HEK293 (cell line): ENCODE results near the gene PPP1R1B.

Experiments
- CTCF ChIA-PET: fragments of 350-600 bp; formaldehyde crosslinking; extraction: SDS; loops from one replicate; lab custom pipeline; 2021; ENCODE audit warnings: antibody characterized with exemption; lab: Yijun Ruan, JAX
- POLR2A ChIA-PET: fragments of 300-600 bp; formaldehyde crosslinking; extraction: SDS; loops from one replicate; lab custom pipeline; 2020; ENCODE audit warnings: antibody characterized with exemption, inconsistent platforms; lab: Yijun Ruan, JAX
- H3K27ac ChIP-seq: fragments of 200-500 bp; sonication (Bioruptor generic); 2 replicates; pipeline ENCODE4 v1.5.1; 2014; ENCODE audit warnings: low read depth, low read length, control low read depth, inconsistent platforms; ENCODE audit errors: extremely low read depth
- H3K36me3 ChIP-seq, 2 experiments: fragments of 200-500 bp in 1 of 2; sonication (Bioruptor generic) in 1 of 2; 1 replicate in 1 of 2; 2 replicates in 1 of 2; pipeline ENCODE4 v1.5.1; 2014 to 2017; ENCODE audit warnings: inconsistent platforms in 2 of 2, low read length in 2 of 2; ENCODE audit not compliant: control insufficient read depth in 2 of 2, insufficient read depth in 1 of 2
- H3K4me1 ChIP-seq: fragments of 200-500 bp; sonication (Bioruptor generic); 2 replicates; pipeline ENCODE4 v1.5.1; 2014; ENCODE audit warnings: mild to moderate bottlenecking, low read length, inconsistent platforms; ENCODE audit not compliant: control insufficient read depth, insufficient read depth
- H3K4me3 ChIP-seq: 2 replicates; pipeline ENCODE4 v1.5.1; 2011; ENCODE audit warnings: low read depth, mild to moderate bottlenecking, control low read depth, low read length, moderate library complexity
- H3K9me3 ChIP-seq: fragments of 200-500 bp; sonication (Bioruptor generic); 2 replicates; pipeline ENCODE4 v1.5.1; 2014; ENCODE audit warnings: low read depth, low read length, inconsistent platforms; ENCODE audit not compliant: control insufficient read depth, insufficient read depth
- BCL11B ChIP-seq: fragments of 450-650 bp; formaldehyde crosslinking; IDR thresholded peaks from 2 replicates; pipeline ENCODE4 v1.5.1; 2016; ENCODE audit warnings: low read depth, missing biosample characterization, missing genetic modification characterization
- CTCF ChIP-seq: fragments of 450-650 bp; formaldehyde crosslinking; IDR thresholded peaks from 2 replicates; pipeline ENCODE4 v1.5.1; 2016; ENCODE audit warnings: missing biosample characterization, missing genetic modification characterization
- GFI1B ChIP-seq: fragments of 450-650 bp; formaldehyde crosslinking; IDR thresholded peaks from 2 replicates; pipeline ENCODE4 v1.5.1; 2016; ENCODE audit warnings: missing biosample characterization, missing genetic modification characterization
- KLF1 ChIP-seq: fragments of 450-650 bp; formaldehyde crosslinking; IDR thresholded peaks from 2 replicates; pipeline ENCODE4 v1.5.1; 2016; ENCODE audit warnings: missing biosample characterization, missing genetic modification characterization
- KLF16 ChIP-seq: fragments of 450-650 bp; formaldehyde crosslinking; IDR thresholded peaks from 2 replicates; pipeline ENCODE4 v1.5.1; 2017; ENCODE audit warnings: missing biosample characterization, missing genetic modification characterization
- KLF17 ChIP-seq: fragments of 450-650 bp; formaldehyde crosslinking; IDR thresholded peaks from 2 replicates; pipeline ENCODE4 v1.5.1; 2016; ENCODE audit warnings: missing biosample characterization, missing genetic modification characterization
- PBX3 ChIP-seq: sonication (generic); formaldehyde crosslinking; IDR thresholded peaks from 2 replicates; pipeline ENCODE4 v1.8.1; 2022; ENCODE audit warnings: mild to moderate bottlenecking, moderate library complexity, missing genetic modification reagents
- SCRT1 ChIP-seq: fragments of 450-650 bp; formaldehyde crosslinking; IDR thresholded peaks from 2 replicates; pipeline ENCODE4 v1.5.1; 2016; ENCODE audit warnings: missing biosample characterization, missing genetic modification characterization, borderline replicate concordance
- SCRT2 ChIP-seq: fragments of 450-650 bp; formaldehyde crosslinking; IDR thresholded peaks from 2 replicates; pipeline ENCODE4 v1.5.1; 2016; ENCODE audit warnings: missing biosample characterization, missing genetic modification characterization
- SP2 ChIP-seq: fragments of 450-650 bp; formaldehyde crosslinking; IDR thresholded peaks from 2 replicates; pipeline ENCODE4 v1.5.1; 2016; ENCODE audit warnings: missing biosample characterization, missing genetic modification characterization
- SP3 ChIP-seq: fragments of 450-650 bp; formaldehyde crosslinking; IDR thresholded peaks from 2 replicates; pipeline ENCODE4 v1.5.1; 2016; ENCODE audit warnings: missing biosample characterization, missing genetic modification characterization
- ZFP37 ChIP-seq: fragments of 450-650 bp; formaldehyde crosslinking; IDR thresholded peaks from 2 replicates; pipeline ENCODE4 v1.5.1; 2016; ENCODE audit warnings: missing biosample characterization, missing genetic modification characterization
- ZFP41 ChIP-seq: fragments of 450-650 bp; formaldehyde crosslinking; IDR thresholded peaks from 2 replicates; pipeline ENCODE4 v1.5.1; 2016; ENCODE audit warnings: missing biosample characterization, missing genetic modification characterization, borderline replicate concordance
- ZNF174 ChIP-seq: fragments of 450-650 bp; formaldehyde crosslinking; IDR thresholded peaks from 2 replicates; pipeline ENCODE4 v1.5.0; 2017; ENCODE audit warnings: missing biosample characterization, mild to moderate bottlenecking, missing genetic modification characterization
- ZNF2 ChIP-seq: fragments of 450-650 bp; formaldehyde crosslinking; IDR thresholded peaks from 2 replicates; pipeline ENCODE4 v1.5.1; 2016; ENCODE audit warnings: missing biosample characterization, missing genetic modification characterization
- ZNF221 ChIP-seq: fragments of 450-650 bp; formaldehyde crosslinking; IDR thresholded peaks from 2 replicates; pipeline ENCODE4 v1.5.1; 2017; ENCODE audit warnings: missing biosample characterization, missing genetic modification characterization, borderline replicate concordance
- ZNF223 ChIP-seq: fragments of 450-650 bp; formaldehyde crosslinking; IDR thresholded peaks from 2 replicates; pipeline ENCODE4 v1.5.1; 2016; ENCODE audit warnings: missing biosample characterization, missing genetic modification characterization
- ZNF23 ChIP-seq: fragments of 450-650 bp; formaldehyde crosslinking; IDR thresholded peaks from 2 replicates; pipeline ENCODE4 v1.5.1; 2016; ENCODE audit warnings: missing biosample characterization, missing genetic modification characterization, borderline replicate concordance
- ZNF239 ChIP-seq: fragments of 450-650 bp; formaldehyde crosslinking; IDR thresholded peaks from 2 replicates; pipeline ENCODE4 v1.5.1; 2016; ENCODE audit warnings: missing biosample characterization, missing genetic modification characterization
- ZNF24 ChIP-seq: fragments of 450-650 bp; formaldehyde crosslinking; IDR thresholded peaks from 2 replicates; pipeline ENCODE4 v1.5.1; 2016; ENCODE audit warnings: missing biosample characterization, missing genetic modification characterization
- ZNF292 ChIP-seq: fragments of 450-650 bp; formaldehyde crosslinking; IDR thresholded peaks from 2 replicates; pipeline ENCODE4 v1.5.1; 2016; ENCODE audit warnings: low read depth, missing biosample characterization, missing genetic modification characterization, borderline replicate concordance
- ZNF302 ChIP-seq: fragments of 450-650 bp; formaldehyde crosslinking; IDR thresholded peaks from 2 replicates; pipeline ENCODE4 v1.5.1; 2016; ENCODE audit warnings: missing biosample characterization, missing genetic modification characterization, low read depth
- ZNF324 ChIP-seq: fragments of 450-650 bp; formaldehyde crosslinking; IDR thresholded peaks from 2 replicates; pipeline ENCODE4 v1.5.1; 2016; ENCODE audit warnings: missing biosample characterization, missing genetic modification characterization
- ZNF449 ChIP-seq: fragments of 450-650 bp; formaldehyde crosslinking; IDR thresholded peaks from 2 replicates; pipeline ENCODE4 v1.5.1; 2017; ENCODE audit warnings: missing biosample characterization, mild to moderate bottlenecking, missing genetic modification characterization, moderate library complexity
- ZNF510 ChIP-seq: fragments of 450-650 bp; formaldehyde crosslinking; IDR thresholded peaks from 2 replicates; pipeline ENCODE4 v1.5.1; 2018; ENCODE audit warnings: mild to moderate bottlenecking, missing genetic modification characterization, missing biosample characterization; ENCODE audit not compliant: insufficient replicate concordance
- ZNF544 ChIP-seq: fragments of 450-650 bp; formaldehyde crosslinking; IDR thresholded peaks from 2 replicates; pipeline ENCODE4 v1.5.0; 2017; ENCODE audit warnings: missing biosample characterization, missing genetic modification characterization
- ZNF580 ChIP-seq: fragments of 450-650 bp; formaldehyde crosslinking; IDR thresholded peaks from 2 replicates; pipeline ENCODE4 v1.5.1; 2016; ENCODE audit warnings: missing biosample characterization, missing genetic modification characterization
- ZNF623 ChIP-seq: fragments of 450-650 bp; formaldehyde crosslinking; IDR thresholded peaks from 2 replicates; pipeline ENCODE4 v1.5.1; 2016; ENCODE audit warnings: missing biosample characterization, missing genetic modification characterization
- ZNF624 ChIP-seq: fragments of 450-650 bp; formaldehyde crosslinking; IDR thresholded peaks from 2 replicates; pipeline ENCODE4 v1.5.1; 2017; ENCODE audit warnings: missing biosample characterization, missing genetic modification characterization
- ZNF654 ChIP-seq: fragments of 450-650 bp; formaldehyde crosslinking; IDR thresholded peaks from 2 replicates; pipeline ENCODE4 v1.5.1; 2016; ENCODE audit warnings: low read depth, missing biosample characterization, missing genetic modification characterization
- ZNF785 ChIP-seq: fragments of 450-650 bp; formaldehyde crosslinking; IDR thresholded peaks from 2 replicates; pipeline ENCODE4 v1.5.1; 2016; ENCODE audit warnings: missing biosample characterization, missing genetic modification characterization
- ZSCAN18 ChIP-seq: fragments of 450-650 bp; formaldehyde crosslinking; IDR thresholded peaks from 2 replicates; pipeline ENCODE4 v1.5.1; 2016; ENCODE audit warnings: missing biosample characterization, missing genetic modification characterization

Gene PPP1R1B

GRCh38 chr17:39653662-39654331 is 27.0 kb downstream of the PPP1R1B start:
- ChIA-PET POLR2A (interaction anchor here (0.6 to 1.7 kb wide), 10 partner anchors 10 to 327 kb away, joined by 3 to 6 read pairs (median 4); partner anchors contain the start of genes ERBB2, GSDMB, PGAP3 and PSMD3), CTCF (interaction anchor here (0.5 to 11.9 kb wide), 37 partner anchors 10 to 462 kb away, joined by 3 to 220 read pairs (median 4); partner anchors contain the start of genes ERBB2, MIEN1, PNMT and PPP1R1B)
- no peak overlapping the region for H3K27ac ChIP-seq
- peaks cover 2% of the 10 kb centered on the region; the same call in 1 of the 2 replicates for H3K4me1 ChIP-seq
- no peak overlapping the region for H3K4me3 ChIP-seq
- peaks cover 0 to 29% of the 10 kb centered on the region in 2 experiments; a peak in 2 of 3 replicates for H3K36me3 ChIP-seq
- H3K9me3 ChIP-seq, result no peaks in the 10 kb centered on the region
- no peak for TF ChIP-seq SP2 (tag by site-specific recombination)
- no peak for TF ChIP-seq ZNF174
- no peak for TF ChIP-seq SP3
- TF ChIP-seq ZSCAN18 (tag by site-specific recombination), result no peak
- TF ChIP-seq ZNF302 (tag by site-specific recombination), result no peak
- TF ChIP-seq CTCF (tag by site-specific recombination), result peak; percentile 64
- TF ChIP-seq BCL11B (tag by site-specific recombination), result no peak
- no peak for TF ChIP-seq KLF16 (tag by site-specific recombination)
- peak; percentile 91 for TF ChIP-seq ZNF24 (tag by site-specific recombination)
- TF ChIP-seq KLF1, result 0 out of 2 replicates have a peak, but pooled peaks have one; percentile 0
- no peak for TF ChIP-seq KLF17 (tag by site-specific recombination)
- TF ChIP-seq SCRT1 (tag by site-specific recombination), result peak; percentile 69; the same call in 1 of the 2 replicates
- no peak for TF ChIP-seq ZNF292 (tag by site-specific recombination)
- peak; percentile 87 for TF ChIP-seq ZNF580
- no peak for TF ChIP-seq ZFP41 (tag by site-specific recombination)
- TF ChIP-seq ZNF785 (tag by site-specific recombination), result no peak
- TF ChIP-seq ZNF2 (tag by site-specific recombination), result 0 out of 2 replicates have a peak, but pooled peaks have one; percentile 22
- no peak for TF ChIP-seq PBX3 (CRISPR knock-in tag)
- TF ChIP-seq ZNF544 (tag by site-specific recombination), result no peak
- no peak for TF ChIP-seq ZNF510 (tag by site-specific recombination)
- no peak for TF ChIP-seq ZNF239 (tag by site-specific recombination)
- TF ChIP-seq ZNF221 (tag by site-specific recombination), result no peak
- no peak for TF ChIP-seq ZFP37 (tag by site-specific recombination)
- no peak for TF ChIP-seq ZNF23 (tag by site-specific recombination)
- peak; percentile 79 for TF ChIP-seq SCRT2 (tag by site-specific recombination)
- no peak for TF ChIP-seq ZNF223 (tag by site-specific recombination)
- TF ChIP-seq GFI1B (tag by site-specific recombination), result no peak
- no peak for TF ChIP-seq ZNF624
- TF ChIP-seq ZNF449 (tag by site-specific recombination), result no peak
- TF ChIP-seq ZNF623 (tag by site-specific recombination), result no peak
- TF ChIP-seq ZNF654 (tag by site-specific recombination), result peak; percentile 37
- TF ChIP-seq ZNF324 (tag by site-specific recombination), result no peak
